Suprapubic skin (tissue), 4 donors: ENCODE measurements around the gene ISM1. TPM values are rescaled to one million over a fixed set of nuclear protein-coding genes. Genes with fewer than 3 reads are reported as not detected.

Source experiments
- DNase-seq, 2 donors: peaks; one replicate each; pipeline ENCODE4 v3.0.0-alpha.2; 2019; ENCODE audit warnings: low spot score in 2 of 2
- H3K27ac ChIP-seq: fragments of 200-600 bp; sonication (generic); one replicate; pipeline ENCODE4 v1.5.1; 2019
- H3K27me3 ChIP-seq: fragments of 200-600 bp; sonication (generic); one replicate; pipeline ENCODE4 v1.5.1; 2019
- H3K36me3 ChIP-seq: fragments of 200-600 bp; sonication (generic); one replicate; pipeline ENCODE4 v1.5.1; 2019
- H3K4me1 ChIP-seq: fragments of 200-600 bp; sonication (generic); one replicate; pipeline ENCODE4 v1.5.1; 2019
- H3K4me3 ChIP-seq: fragments of 200-600 bp; sonication (generic); one replicate; pipeline ENCODE4 v1.5.1; 2019; ENCODE audit warnings: mild to moderate bottlenecking
- H3K9me3 ChIP-seq: fragments of 200-600 bp; sonication (generic); one replicate; pipeline ENCODE4 v1.5.1; 2019
- CTCF ChIP-seq, 2 donors: fragments of 200-600 bp in 1 of 2; fragments of 450-650 bp in 1 of 2; sonication (generic) in 1 of 2; IDR thresholded peaks; one replicate each; pipeline ENCODE4 v1.5.1; 2016 to 2019; ENCODE audit warnings: antibody characterized with exemption in 2 of 2, mild to moderate bottlenecking in 1 of 2, moderate library complexity in 1 of 2
- EP300 ChIP-seq: sonication (generic); formaldehyde crosslinking; IDR thresholded peaks from one replicate; pipeline ENCODE4 v1.6.1; 2017; ENCODE audit warnings: antibody characterized with exemption
- POLR2A ChIP-seq, 2 donors: fragments of 450-650 bp; IDR thresholded peaks; one replicate each; pipeline ENCODE4 v1.6.1; 2017; ENCODE audit warnings: antibody characterized with exemption in 2 of 2, mild to moderate bottlenecking in 2 of 2, moderate library complexity in 2 of 2
- POLR2AphosphoS5 ChIP-seq, 3 donors: sonication (generic); formaldehyde crosslinking; IDR thresholded peaks; one replicate each; pipeline ENCODE4 v1.6.1; 2017; ENCODE audit warnings: antibody characterized with exemption in 3 of 3
- WGBS: methylation state at CpG from one replicate; pipeline ENCODE4 v1.1.5; 2018; 5-methylcytosine and 5-hydroxymethylcytosine counted together
- total RNA-seq, 4 donors: library from RNA; depleted of rRNA; stranded (reverse); fragments of >200 nt; gene quantifications; one replicate each; pipeline ENCODE4 v1.1.0, GENCODE V29; 2016

ISM1 gene
- total RNA-seq, 4 donors from 2014 or later, result 9.0 to 21.8 (median 12.9) TPM

- H3K27me3 ChIP-seq, result no peaks in the 10 kb centered on the region
- no peak for DNase-seq
- no peaks in the 10 kb centered on the region for H3K9me3 ChIP-seq
- WGBS, result 58% methylated on average over 4 of the region's 4 CpGs
- TF ChIP-seq POLR2AphosphoS5 (IDR thresholded peaks at IDR 0.05), result no peak
- no peak for TF ChIP-seq CTCF (IDR thresholded peaks at IDR 0.05)
- TF ChIP-seq POLR2A (IDR thresholded peaks at IDR 0.05), result no peak
- no peak for TF ChIP-seq EP300
- H3K36me3 ChIP-seq, result no peaks in the 10 kb centered on the region
- H3K27ac ChIP-seq, result no peak overlapping the region
- H3K4me1 ChIP-seq, result peaks cover 8% of the 10 kb centered on the region
- H3K4me3 ChIP-seq, result no peak overlapping the region
These were observed 115.4 kb downstream of the ISM1 start for GRCh38 chr20:13336308-13337089.

DNA sequence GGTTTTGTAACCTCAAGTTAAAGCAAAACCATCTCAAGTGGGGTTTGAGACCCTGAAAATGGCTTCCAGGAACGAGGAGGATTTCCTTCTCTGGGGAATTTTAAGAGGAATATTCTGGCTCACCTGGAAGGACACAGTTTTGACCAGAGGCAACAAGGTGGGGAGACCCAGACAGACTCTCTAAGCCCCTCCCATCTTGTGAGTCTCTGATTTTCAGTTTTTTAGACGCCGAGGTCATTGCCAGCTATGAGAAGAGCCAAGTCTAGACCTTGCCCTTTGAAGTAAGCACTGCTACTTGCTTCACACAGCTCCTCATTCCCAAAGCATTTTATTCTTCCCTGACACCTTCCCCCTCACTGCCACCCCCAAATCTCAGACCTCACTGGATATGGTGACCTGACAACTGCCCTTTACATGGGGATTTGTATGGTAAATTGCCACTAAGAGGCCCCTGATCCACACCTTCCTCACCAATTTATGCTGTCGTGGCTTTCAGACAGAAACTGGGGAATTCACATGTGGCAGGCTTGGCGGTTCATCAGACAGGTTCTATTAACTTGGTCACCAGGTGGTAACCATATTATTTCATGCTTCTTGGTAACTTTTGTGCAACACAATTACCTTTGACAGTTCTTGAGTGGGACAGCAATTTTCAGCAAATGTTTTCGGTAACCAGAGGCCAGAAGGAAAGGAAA, 116.2 kb downstream of the ISM1 start:
- H3K9me3 ChIP-seq, result no peaks in the 10 kb centered on the region
- peaks cover 14% of the 10 kb centered on the region for H3K4me1 ChIP-seq
- no peak for TF ChIP-seq POLR2A (IDR thresholded peaks at IDR 0.05)
- no peak for TF ChIP-seq EP300
- TF ChIP-seq POLR2AphosphoS5 (IDR thresholded peaks at IDR 0.05), result no peak
- no peak for TF ChIP-seq CTCF (IDR thresholded peaks at IDR 0.05)
- no peaks in the 10 kb centered on the region for H3K27me3 ChIP-seq
- H3K36me3 ChIP-seq, result no peaks in the 10 kb centered on the region
- DNase-seq, result no peak
- WGBS, result 80% methylated on average over 6 of the region's 6 CpGs
- no peak overlapping the region for H3K27ac ChIP-seq
- H3K4me3 ChIP-seq, result no peak overlapping the region

DNA sequence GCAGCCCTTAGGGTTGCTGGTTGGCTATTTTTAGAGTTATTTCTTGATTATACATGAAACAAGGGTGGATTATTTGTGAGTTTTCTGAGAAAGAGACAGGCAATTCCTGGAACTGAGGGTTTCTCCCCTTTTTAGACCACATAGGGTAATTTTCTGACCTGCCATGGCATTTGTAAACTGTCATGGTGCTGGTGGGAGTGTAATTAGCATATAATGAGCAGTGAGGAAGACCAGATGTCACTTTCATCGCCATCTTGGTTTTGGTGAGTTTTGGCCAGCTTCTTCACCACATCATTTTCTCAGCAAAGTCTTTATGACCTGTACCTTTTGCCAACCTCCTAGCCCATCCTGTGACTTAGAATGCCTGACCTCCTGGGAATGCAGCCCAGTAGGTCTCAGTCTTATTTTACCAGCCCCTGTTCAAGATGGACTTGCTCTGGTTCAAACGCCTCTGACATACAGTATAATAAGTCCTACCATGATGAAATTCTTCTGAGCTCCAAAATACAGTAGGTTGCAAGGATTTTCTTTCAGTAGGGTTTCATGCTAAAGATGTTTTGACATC, 117.1 kb downstream of the ISM1 start:
- peaks cover 19% of the 10 kb centered on the region for H3K4me1 ChIP-seq
- DNase-seq, result no peak
- no peaks in the 10 kb centered on the region for H3K36me3 ChIP-seq
- no peaks in the 10 kb centered on the region for H3K27me3 ChIP-seq
- no peaks in the 10 kb centered on the region for H3K9me3 ChIP-seq
- 96% methylated on average over 2 of the region's 2 CpGs for WGBS
- H3K27ac ChIP-seq, result no peak overlapping the region
- TF ChIP-seq EP300, result no peak
- no peak for TF ChIP-seq POLR2A (IDR thresholded peaks at IDR 0.05)
- TF ChIP-seq CTCF (IDR thresholded peaks at IDR 0.05), result no peak
- TF ChIP-seq POLR2AphosphoS5 (IDR thresholded peaks at IDR 0.05), result no peak
- no peak overlapping the region for H3K4me3 ChIP-seq

DNA sequence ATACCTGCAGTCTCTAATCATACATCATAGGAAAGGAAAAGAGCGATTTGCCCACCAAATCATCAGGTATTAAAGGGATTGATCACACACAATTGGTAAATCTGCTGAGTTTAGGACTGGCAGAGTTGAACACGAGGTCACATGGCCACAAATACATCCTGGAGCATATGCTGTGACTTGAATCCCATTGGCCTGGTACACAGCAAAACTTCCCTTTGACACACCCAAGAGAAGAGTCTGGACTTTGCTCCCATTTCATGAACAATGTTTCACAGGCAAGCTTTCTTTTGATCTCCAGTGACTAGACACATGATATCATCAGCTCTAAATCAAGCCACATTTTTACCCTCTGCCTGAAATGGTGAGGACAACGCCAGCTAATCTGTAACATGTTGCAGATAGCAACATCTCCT, 117.9 kb downstream of the ISM1 start:
- no peaks in the 10 kb centered on the region for H3K9me3 ChIP-seq
- H3K27me3 ChIP-seq, result no peaks in the 10 kb centered on the region
- peaks cover 20% of the 10 kb centered on the region for H3K4me1 ChIP-seq
- no peaks in the 10 kb centered on the region for H3K36me3 ChIP-seq
- no peak overlapping the region for H3K27ac ChIP-seq
- TF ChIP-seq POLR2A (IDR thresholded peaks at IDR 0.05) (no peak), POLR2AphosphoS5 (IDR thresholded peaks at IDR 0.05) (no peak), CTCF (IDR thresholded peaks at IDR 0.05) (no peak), EP300 (no peak)
- no peak for DNase-seq
- no peak overlapping the region for H3K4me3 ChIP-seq
- 62% methylated on average over 3 of the region's 3 CpGs for WGBS

DNA sequence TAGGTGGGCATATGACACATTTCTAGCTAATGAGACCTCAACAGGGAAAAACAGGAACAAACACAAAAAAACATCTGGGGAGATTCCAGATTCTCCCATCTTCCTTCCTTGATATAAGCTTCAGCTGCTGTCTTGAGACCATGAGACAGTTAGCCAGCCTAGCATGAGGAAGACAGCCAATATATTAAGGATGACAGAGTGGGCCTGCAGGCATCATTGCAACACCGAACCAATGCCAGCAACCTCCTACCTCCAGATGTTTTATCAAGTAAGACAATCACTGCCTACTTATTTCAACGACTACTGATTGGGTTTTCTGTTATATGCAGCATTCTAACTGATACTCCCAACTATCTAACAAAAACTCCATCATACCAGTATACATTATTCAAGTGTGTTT, 119.0 kb downstream of the ISM1 start:
- no peaks in the 10 kb centered on the region for H3K9me3 ChIP-seq
- H3K27ac ChIP-seq, result peak overlapping the region; percentile 20
- 20% methylated on average over 2 of the region's 2 CpGs for WGBS
- no peak for DNase-seq
- TF ChIP-seq POLR2AphosphoS5 (IDR thresholded peaks at IDR 0.05), result peak in 1 of 3 donors; percentile 27
- no peak for TF ChIP-seq EP300
- TF ChIP-seq POLR2A (IDR thresholded peaks at IDR 0.05), result no peak
- no peak overlapping the region for H3K4me3 ChIP-seq
- peaks cover 20% of the 10 kb centered on the region for H3K4me1 ChIP-seq
- H3K27me3 ChIP-seq, result no peaks in the 10 kb centered on the region
- no peaks in the 10 kb centered on the region for H3K36me3 ChIP-seq
